WI38 (cell line): ENCODE results near the gene BLNK.

Experiments used
- H3K4me3 ChIP-seq: 2 replicates; pipeline ENCODE4 v1.5.1; 2011; ENCODE audit warnings: low read depth, mild to moderate bottlenecking, control low read depth, low read length
- CTCF ChIP-seq: IDR thresholded peaks from 2 replicates; pipeline ENCODE4 v1.5.1; 2012; ENCODE audit warnings: low read depth, mild to moderate bottlenecking, control low read depth, low read length

The BLNK gene

GRCh38 chr10:96188421-96188820 lies 82.9 kb downstream of the BLNK start:
- H3K4me3 ChIP-seq = no peak overlapping the region
- no peak for TF ChIP-seq CTCF

GRCh38 chr10:96176985-96177384 lies 94.4 kb downstream of the BLNK start:
- TF ChIP-seq CTCF = no peak
- H3K4me3 ChIP-seq = no peak overlapping the region

- no peak for TF ChIP-seq CTCF
Measured at GRCh38 chr10:96172666-96173065, 98.7 kb downstream of the BLNK start.

GRCh38 chr10:96170230-96170629 lies 101.1 kb downstream of the BLNK start:
- H3K4me3 ChIP-seq = no peak overlapping the region
- no peak for TF ChIP-seq CTCF

More at GRCh38 chr10:96172666-96173065, 98.7 kb downstream of the BLNK start:
- H3K4me3 ChIP-seq = no peak overlapping the region

GRCh38 chr10:96168546-96168945 lies 102.8 kb downstream of the BLNK start:
- H3K4me3 ChIP-seq = no peak overlapping the region
- no peak for TF ChIP-seq CTCF

GRCh38 chr10:96165726-96166125 lies 105.6 kb downstream of the BLNK start:
- TF ChIP-seq CTCF = no peak
- no peak overlapping the region for H3K4me3 ChIP-seq

- no peak for TF ChIP-seq CTCF
- H3K4me3 ChIP-seq = no peak overlapping the region
Measured at GRCh38 chr10:96153070-96153469, 118.3 kb downstream of the BLNK start.
